ENCODE measurements around the gene EPHA8.

Gene EPHA8

GRCh38 chr1:22576617-22577016, 13.3 kb downstream of the EPHA8 start:
- TF ChIP-seq ZNF747 (tag by site-specific recombination; IDR thresholded peaks at IDR 0.05) (no peak), ZFP41 (tag by site-specific recombination; IDR thresholded peaks at IDR 0.05; ENCODE audit: borderline replicate concordance) (no peak), ZNF701 (tag by site-specific recombination; IDR thresholded peaks at IDR 0.05) (no peak), MZF1 (tag by site-specific recombination; IDR thresholded peaks at IDR 0.05; ENCODE audit: borderline replicate concordance) (no peak), ZNF140 (tag by site-specific recombination; IDR thresholded peaks at IDR 0.05) (no peak)
- TF ChIP-seq, protein P1, sequence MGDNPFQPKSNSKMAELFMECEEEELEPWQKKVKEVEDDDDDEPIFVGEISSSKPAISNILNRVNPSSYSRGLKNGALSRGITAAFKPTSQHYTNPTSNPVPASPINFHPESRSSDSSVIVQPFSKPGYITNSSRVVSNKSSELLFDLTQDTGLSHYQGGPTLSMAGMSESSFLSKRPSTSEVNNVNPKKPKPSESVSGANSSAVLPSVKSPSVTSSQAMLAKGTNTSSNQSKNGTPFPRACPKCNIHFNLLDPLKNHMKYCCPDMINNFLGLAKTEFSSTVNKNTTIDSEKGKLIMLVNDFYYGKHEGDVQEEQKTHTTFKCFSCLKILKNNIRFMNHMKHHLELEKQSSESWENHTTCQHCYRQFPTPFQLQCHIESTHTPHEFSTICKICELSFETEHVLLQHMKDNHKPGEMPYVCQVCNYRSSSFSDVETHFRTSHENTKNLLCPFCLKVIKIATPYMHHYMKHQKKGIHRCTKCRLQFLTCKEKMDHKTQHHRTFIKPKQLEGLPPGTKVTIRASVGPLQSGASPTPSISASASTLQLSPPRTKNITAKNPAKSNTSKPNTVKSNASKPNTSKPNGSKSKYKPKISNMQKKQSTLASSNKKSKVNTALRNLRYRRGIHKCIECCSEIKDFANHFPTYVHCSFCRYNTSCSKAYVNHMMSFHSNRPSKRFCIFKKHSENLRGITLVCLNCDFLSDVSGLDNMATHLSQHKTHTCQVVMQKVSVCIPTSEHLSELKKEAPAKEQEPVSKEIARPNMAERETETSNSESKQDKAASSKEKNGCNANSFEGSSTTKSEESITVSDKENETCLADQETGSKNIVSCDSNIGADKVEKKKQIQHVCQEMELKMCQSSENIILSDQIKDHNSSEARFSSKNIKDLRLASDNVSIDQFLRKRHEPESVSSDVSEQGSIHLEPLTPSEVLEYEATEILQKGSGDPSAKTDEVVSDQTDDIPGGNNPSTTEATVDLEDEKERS (tag by site-specific recombination; IDR thresholded peaks at IDR 0.05), result no peak
- ChIA-PET POLR2A (no interaction called here), CTCF (no interaction called here)
- no peak overlapping the region for H3K27ac ChIP-seq (ENCODE audit: extremely low read depth, low read depth, low read length)
- H3K4me1 ChIP-seq (ENCODE audit: control insufficient read depth, insufficient read depth, low read length), result no peaks in the 10 kb centered on the region
- no peaks in the 10 kb centered on the region for H3K9me3 ChIP-seq (ENCODE audit: control insufficient read depth, insufficient read depth, low read depth, low read length)
- H3K36me3 ChIP-seq (ENCODE audit: control insufficient read depth in 2 of 2, insufficient read depth in 1 of 2, low read length in 2 of 2), result no peaks in the 10 kb centered on the region
- H3K4me3 ChIP-seq (ENCODE audit: low read depth, low read length), result no peak overlapping the region

- Histone ChIP-seq H3K4me1 (ENCODE audit: control insufficient read depth, insufficient read depth, low read length) (no peaks in the 10 kb centered on the region), H3K27ac (ENCODE audit: extremely low read depth, low read depth, low read length) (no peak overlapping the region), H3K36me3 (ENCODE audit: control insufficient read depth in 2 of 2, insufficient read depth in 1 of 2, low read length in 2 of 2) (no peaks in the 10 kb centered on the region), H3K4me3 (ENCODE audit: low read depth, low read length) (no peak overlapping the region), H3K9me3 (ENCODE audit: control insufficient read depth, insufficient read depth, low read depth, low read length) (no peaks in the 10 kb centered on the region)
- ChIA-PET POLR2A (no interaction called here), CTCF (no interaction called here)
- TF ChIP-seq SALL2 (tag by site-specific recombination; IDR thresholded peaks at IDR 0.05; ENCODE audit: borderline replicate concordance), result 0 out of 2 replicates have a peak, but pooled peaks have one; percentile 30
- TF ChIP-seq, protein P2, sequence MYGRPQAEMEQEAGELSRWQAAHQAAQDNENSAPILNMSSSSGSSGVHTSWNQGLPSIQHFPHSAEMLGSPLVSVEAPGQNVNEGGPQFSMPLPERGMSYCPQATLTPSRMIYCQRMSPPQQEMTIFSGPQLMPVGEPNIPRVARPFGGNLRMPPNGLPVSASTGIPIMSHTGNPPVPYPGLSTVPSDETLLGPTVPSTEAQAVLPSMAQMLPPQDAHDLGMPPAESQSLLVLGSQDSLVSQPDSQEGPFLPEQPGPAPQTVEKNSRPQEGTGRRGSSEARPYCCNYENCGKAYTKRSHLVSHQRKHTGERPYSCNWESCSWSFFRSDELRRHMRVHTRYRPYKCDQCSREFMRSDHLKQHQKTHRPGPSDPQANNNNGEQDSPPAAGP (tag by site-specific recombination; IDR thresholded peaks at IDR 0.05), result no peak
Observed at GRCh38 chr1:22578732-22579361, 15.6 kb downstream of the EPHA8 start.

- Histone ChIP-seq H3K4me3 (ENCODE audit: low read depth, low read length) (no peak overlapping the region), H3K27ac (ENCODE audit: extremely low read depth, low read depth, low read length) (no peak overlapping the region)
- CTCF ChIA-PET, result interaction anchor here (0.6 kb wide), 2 partner anchors 28 to 163 kb away, joined by 3 read pairs; no protein-coding TSS in a partner anchor
Observed at GRCh38 chr1:22579541-22580155, 16.4 kb downstream of the EPHA8 start.

More at GRCh38 chr1:22579541-22580155, 16.4 kb downstream of the EPHA8 start:
- Histone ChIP-seq H3K36me3 (ENCODE audit: control insufficient read depth in 2 of 2, insufficient read depth in 1 of 2, low read length in 2 of 2) (no peaks in the 10 kb centered on the region), H3K4me1 (ENCODE audit: control insufficient read depth, insufficient read depth, low read length) (no peaks in the 10 kb centered on the region), H3K9me3 (ENCODE audit: control insufficient read depth, insufficient read depth, low read depth, low read length) (no peaks in the 10 kb centered on the region)
- TF ChIP-seq ZNF214 (tag by site-specific recombination; IDR thresholded peaks at IDR 0.05; ENCODE audit: borderline replicate concordance) (no peak), ZNF169 (tag by site-specific recombination; IDR thresholded peaks at IDR 0.05) (no peak)
- TF ChIP-seq, protein P3, sequence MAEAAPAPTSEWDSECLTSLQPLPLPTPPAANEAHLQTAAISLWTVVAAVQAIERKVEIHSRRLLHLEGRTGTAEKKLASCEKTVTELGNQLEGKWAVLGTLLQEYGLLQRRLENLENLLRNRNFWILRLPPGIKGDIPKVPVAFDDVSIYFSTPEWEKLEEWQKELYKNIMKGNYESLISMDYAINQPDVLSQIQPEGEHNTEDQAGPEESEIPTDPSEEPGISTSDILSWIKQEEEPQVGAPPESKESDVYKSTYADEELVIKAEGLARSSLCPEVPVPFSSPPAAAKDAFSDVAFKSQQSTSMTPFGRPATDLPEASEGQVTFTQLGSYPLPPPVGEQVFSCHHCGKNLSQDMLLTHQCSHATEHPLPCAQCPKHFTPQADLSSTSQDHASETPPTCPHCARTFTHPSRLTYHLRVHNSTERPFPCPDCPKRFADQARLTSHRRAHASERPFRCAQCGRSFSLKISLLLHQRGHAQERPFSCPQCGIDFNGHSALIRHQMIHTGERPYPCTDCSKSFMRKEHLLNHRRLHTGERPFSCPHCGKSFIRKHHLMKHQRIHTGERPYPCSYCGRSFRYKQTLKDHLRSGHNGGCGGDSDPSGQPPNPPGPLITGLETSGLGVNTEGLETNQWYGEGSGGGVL (tag by site-specific recombination; IDR thresholded peaks at IDR 0.05), result no peak
- POLR2A ChIA-PET, result no interaction called here
